HG03135 (cell line): ENCODE measurements around the gene FHIT.

Experiments
- ATAC-seq: cut with Tn5 transposase; IDR thresholded peaks from one replicate; pipeline ENCODE4 v1.9.1; 2021; ENCODE audit warnings: mild to moderate bottlenecking, moderate library complexity; ENCODE audit not compliant: unreplicated experiment

FHIT gene

DNA sequence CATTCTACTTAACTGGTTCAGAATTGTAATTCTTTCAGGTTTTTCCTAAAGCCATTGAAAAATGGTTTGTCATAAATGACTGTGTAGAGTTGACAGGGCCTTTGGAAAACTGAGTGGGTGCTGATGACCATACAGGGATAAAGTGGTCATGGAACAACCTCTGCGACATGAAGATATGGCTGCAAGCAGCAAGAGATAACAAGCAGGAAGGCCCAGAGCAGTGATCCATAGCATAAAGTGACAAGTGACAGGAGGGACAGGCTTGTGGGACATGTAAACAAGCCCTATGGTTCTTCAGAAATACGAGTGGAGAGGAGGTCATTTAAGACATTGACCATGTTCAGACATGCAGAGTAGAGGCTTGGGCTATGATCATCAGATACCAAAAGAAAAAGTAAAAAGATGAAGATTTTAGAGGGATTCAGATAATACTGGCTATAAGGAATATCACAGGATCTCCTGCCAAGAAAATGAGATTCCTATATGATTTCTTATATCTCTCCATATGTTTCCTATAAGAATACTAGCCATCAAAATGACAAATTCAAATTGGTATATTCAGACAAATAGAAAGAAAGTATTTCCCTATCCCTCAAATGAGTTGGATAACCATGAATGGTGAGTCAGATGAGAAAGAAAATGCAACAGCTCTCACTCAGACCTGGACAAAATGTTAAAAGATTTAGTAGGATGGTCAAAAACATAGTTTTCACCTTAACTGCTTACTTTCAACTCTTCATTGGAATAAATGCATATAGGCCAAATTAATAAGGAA, 1373.8 kb downstream of the FHIT start:
- no peak for ATAC-seq

DNA sequence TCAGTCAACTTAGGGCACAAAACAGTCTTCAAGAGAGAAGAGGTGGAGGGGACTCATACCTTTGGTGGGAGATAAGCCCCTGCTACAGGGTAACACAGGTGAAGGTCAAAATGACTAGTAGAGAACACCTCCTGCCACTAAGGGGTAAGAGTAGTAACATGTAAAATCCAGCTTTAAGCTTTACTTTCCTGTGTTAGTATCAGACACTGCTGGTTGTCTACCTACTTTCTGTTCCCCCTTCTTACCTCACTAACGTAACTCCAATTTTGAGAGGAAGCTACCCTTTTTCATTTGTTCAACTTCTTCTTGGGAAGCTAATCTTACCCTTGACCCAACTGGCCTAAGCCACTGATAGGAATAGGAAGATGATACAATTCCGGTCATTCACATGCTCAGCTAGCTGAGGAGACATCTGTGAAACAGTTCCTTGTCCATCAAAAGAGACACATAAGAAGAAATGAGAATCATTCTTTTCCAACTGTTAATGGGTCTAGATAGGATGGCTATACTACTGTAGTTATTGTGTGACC, 1374.7 kb downstream of the FHIT start:
- no peak for ATAC-seq

DNA sequence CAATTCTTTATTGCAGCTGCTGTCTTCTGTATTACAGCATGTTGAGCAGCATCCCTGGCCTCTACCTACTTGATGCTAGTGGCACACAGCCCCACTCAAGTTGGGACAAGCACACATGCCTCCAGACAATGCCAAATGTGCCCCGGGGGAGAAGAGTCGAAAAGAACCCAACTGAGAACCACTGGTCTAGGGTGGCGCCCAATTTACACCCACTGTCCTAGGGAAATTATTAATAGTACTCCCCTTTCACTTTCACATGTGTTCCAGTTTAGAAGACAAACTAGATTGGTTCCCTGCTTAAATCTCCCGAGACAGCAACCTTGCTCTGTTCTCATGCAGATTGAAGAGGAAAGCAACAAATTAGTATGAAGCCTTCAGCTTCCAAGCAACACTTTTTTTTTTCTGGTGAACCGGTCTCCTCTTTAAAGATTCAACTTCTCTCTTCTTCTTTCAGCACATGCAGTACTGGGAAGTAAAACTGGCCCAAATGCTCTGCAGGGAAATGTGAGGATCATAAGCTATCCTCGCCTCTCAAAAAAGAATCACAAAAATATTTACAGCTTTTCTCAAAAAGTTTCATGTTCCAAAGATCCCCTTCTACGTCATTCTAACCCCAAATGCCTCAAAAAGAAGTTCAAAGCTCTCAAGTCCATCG, 1377.5 kb downstream of the FHIT start:
- no peak for ATAC-seq

DNA sequence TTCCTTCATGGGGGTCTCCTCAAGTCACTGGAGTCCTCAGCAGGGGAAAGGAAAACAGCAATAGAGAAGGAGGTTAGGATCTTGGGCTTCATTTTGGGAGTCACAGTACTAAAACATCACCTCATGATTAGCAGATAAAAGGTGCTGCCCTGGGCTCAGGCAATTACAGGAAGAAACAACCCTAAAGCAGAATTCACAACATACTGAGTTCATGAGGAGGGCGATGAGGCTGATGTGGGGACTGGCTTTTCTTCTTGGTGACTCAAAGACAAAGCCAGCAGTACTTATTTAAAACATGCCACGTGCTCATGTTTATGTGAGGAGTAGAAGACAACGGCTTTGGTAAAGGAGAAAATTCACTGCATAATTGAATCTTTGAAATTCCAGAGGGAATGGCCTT, 1379.1 kb downstream of the FHIT start:
- ATAC-seq, result no peak

DNA sequence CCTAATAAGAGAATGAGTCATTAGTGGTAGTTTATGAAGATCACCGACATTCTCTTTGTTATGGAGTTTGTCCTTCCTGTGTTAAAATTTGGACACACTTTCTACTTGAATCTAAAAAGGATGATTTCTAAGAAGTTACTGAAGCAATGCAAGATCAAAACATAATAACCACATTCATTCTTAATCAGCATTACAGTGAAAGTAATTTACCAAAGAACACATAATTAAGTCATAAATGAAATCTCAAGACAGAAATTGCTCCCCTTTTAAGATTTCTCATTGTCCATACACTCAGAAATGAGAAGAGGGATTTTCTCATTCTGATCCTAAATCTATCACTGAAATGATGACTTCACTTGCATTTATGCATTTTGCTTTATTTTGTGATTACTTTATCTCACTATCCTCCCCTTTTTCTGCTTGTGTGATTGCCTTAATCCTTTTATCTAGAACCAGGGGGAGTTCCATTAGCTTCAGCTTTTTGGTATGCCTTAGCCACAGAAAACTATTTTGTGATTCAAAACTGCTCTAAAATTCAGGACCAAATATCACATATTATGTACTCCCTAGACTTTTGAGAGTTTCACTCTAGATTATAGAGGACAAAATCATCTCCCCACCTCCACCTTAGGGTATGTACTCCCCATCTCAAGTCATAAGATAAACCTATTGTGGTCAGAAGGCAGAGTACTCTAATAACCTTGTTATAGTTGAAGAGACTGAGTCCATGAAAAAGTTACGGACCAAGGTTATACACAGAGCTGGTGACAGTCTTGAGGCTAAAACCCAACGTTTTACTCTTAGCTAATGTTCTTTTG, 1383.9 kb downstream of the FHIT start:
- ATAC-seq, result no peak

DNA sequence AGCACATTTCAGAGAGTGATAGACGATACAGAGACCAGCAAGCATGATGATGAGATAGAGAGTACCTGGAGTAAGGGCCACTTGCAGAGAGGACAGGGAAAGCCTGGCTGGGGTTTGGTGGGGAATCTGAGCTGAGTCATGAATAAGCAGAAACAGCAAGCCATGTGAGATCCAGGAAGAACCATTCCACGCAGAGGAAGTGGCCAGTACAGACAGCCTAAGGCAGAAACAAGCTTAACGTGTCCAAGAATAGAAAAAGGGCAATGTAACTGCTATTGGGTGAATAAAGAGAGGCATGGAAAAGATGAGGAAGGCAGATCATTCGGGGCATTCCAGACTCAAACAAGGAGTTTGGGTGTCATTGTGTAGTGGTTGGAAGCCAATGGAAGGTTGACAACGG, 1385.2 kb downstream of the FHIT start:
- ATAC-seq, result no peak

DNA sequence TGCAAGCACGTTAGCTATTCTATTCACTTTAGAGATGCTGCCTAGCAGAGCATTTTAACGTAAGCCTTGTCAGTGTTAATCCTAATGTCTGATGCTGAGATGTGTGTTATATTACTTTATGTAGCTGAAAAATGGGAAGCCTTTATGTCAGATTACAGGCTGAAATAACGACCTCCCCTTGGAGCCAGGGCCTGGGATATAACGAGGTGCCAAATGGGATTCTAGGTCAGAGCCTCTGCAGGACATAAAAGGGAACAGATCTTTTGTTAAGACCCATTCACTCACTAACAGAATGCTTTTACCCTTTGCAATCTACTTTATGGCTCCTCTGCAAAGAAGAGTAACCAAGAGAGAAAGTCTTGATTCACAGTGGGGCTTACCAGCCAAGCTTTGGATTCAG, 1385.9 kb downstream of the FHIT start:
- ATAC-seq, result no peak

DNA sequence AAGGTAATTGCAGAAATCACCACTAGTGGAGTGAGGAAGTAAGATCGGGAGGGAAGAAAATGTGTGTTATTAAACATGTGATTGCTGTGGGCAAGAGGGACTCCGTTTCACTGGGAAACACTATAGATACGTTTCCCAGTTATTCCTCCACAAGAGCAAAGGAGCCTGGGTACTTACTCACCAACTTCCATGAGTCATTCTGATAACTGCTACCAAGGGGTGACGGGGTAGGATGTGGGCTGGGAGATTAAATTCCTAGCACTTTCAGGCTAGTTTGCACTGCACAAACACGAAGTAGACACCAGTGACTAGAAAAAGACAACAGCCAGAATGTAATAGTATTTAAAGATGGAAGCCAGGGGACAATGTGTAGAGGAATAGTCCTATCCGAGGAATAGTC, 1388.6 kb downstream of the FHIT start:
- no peak for ATAC-seq

DNA sequence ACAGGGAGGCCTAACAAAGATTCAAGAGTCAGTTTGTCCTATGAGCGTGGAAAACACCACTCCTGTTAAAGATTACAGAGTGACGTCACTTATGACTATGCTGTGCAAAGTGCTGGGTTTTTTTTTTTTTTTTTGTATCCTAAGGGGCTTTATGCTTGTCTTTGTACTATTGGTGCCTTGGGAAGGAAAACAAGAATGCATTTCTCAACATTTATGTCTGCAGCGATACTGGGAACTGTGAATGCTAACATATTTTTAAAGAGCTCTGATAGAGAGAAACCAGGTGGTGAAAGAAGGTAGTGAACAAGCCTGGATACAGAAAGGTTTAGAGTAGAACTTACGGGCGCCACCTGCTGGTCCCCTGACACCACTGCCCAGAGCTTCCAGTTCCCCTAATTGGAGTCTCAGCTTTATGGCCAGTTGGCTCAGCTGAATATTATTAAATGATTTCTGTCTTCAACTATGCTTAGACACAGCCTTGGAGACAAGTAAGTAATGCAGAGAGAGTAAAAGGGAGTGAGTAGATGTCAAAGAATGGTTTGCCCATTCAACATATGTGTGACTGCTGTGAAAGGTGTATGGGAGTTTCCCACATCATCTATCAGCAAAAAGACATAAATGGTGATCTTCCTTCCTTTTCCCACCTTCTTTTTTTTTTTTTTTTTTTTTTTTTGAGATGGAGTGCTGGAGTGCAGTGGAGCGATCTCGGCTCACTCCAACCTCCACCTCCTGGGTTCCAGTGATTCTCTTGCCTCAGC, 1393.5 kb downstream of the FHIT start:
- ATAC-seq, result peak; percentile 99

DNA sequence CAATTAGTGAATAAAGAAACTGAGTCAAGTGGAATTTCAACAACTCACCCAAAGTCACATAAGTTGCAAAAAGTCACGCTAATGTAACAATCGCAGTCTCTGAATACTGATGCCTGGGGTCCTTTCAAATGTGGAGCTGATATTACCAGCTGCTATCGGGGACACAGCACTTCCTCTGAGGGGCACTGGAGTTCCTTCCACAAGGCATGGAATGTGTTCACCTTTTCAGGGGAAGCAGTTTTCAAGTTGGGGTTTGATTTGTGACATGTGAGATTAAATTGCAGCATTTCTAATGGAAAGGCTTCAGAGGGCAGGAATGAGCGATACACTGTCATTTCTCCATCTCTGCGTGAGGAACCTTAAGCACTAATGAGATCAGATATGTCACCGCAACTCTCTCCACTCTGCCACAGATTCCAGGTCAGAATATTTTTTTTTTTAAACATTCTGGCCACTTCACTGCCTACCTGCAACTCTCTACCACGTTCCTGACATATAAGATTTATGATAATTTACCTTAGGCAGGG, 1394.3 kb downstream of the FHIT start:
- ATAC-seq, result no peak

DNA sequence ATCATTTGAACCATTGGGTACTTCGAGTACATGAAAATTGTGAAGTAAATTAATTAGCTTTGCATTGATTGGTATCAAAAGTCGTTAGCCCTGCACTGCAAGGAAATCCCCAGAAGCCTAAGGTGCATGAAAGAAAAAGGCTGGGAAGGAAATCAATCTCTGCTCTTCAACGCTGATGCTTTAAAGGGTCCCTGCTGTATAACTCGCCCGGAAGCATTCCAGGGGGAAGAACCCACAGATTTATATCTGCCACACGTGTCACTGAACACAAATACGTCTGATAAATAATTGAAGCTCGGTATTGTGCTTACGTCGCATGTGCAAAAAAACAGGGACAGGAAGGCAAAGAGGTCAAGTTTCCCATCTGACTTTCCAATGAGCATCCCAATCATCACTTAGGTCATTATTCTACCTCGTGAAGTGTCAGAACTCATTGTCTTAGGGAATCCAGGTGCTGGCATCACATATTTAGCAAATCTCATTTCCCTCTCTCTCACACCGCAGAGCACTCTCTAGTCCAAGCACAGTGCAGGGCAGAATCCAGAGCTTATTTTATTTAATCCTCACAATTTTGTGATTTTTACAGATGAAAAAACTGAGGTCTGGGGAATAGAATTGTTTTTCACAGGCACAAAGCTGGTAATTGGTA, 1397.1 kb downstream of the FHIT start:
- no peak for ATAC-seq

DNA sequence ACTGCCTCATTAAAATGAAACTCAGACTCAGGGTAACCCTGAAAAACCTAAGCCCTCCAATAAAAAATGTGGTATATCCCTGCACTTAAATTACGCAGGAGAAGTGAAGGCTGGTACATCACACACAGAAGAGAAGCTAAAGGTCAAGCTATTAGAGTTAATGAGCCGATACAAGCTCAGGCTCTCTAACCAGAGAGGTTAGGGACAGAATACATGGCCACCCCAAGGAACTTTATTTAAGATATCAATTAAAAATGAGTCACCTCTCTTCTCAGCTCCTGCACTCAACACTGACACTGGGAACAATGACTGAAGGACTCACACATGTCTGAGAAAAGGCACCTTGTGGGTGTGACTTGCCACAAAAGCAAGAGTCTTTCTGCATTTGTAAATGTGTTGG, 1400.8 kb downstream of the FHIT start:
- ATAC-seq, result no peak

DNA sequence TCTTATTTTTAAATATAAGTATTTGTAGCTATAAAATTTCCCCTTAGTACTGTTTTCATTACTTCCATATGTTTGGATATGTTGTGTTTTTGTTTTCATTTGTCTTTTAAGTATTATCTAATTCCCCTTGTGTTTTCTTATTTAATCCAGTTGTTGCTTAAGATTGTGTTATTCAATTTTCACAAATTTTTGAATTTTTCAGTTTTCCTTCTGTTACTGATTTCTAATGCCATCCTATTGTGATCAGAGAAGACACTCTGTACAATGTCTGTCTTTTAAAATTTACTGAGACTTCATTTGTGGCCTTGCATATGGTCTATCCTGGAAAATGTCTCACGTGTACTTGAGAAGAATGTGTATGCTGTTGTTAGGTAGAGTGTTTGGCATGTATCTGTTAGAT, 1405.9 kb downstream of the FHIT start:
- ATAC-seq, result no peak

DNA sequence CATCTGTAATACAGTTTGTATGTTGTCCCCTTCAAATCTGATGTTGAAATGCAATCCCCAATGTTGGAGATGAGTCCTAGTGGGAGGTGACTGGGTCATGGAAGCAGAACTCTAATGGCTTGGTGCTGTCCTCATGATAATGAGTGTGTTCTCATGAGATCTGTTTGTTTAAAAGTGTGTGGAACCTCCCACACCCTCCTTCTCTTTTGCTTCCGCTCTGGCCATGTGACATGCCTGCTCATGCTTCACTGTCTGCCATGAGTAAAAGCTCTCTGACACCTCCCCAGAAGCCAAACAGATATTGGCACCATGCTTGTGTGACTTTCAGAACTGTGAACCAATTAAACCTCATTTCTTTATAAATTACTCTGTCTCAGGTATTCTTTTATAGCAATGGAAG, 1407.4 kb downstream of the FHIT start:
- ATAC-seq, result no peak

DNA sequence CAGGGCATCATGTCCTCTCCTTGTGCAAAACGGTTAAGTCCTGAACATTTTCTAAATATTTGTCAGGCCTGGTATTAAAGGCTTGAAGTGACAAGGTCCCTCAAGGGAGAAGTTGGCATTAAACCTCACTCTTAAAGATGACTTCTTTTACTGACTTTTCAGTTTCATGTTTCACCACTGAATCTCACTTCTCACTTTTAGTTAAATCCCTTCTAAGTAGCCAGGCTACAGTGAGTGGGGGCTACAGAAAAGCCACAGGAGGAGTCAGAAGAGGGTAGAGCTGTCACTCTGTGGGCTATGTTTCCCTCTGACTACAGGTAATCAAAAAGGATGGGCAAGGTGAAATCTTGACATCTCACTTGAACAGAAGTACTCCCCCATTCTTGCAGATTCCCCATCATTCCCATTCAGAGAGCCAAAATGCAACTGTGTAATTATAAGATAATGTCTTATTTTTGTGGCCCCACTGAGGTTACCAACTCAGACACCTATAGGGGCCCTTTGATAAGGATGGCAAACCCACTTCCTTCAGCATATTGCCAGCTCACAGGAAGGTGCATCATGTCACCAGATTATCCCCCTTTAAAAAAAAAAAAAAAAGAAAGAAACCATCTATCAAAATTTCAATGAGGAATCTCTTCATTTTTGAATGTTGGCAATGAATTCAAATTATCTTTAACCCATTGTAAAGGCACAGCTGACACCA, 1411.3 kb downstream of the FHIT start:
- ATAC-seq, result peak; percentile 95

DNA sequence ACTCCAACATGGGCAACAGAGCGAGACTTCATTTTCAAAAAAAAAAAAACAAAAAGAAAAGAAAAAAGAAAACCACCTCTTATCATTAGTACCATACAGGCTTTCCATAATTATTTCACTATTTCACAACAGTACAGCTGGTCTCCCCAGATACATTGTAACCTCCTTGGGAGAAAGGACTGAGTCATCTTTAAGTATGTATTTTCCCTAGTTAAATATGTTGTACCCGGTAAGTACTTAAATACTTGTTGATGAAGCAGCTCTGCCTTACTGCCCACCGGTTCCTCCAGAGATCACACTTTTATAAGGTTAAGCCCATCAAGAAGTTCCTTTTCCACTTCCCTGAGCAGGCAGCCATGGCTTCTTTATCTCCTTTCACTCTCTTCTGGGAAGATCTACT, 1412.0 kb downstream of the FHIT start:
- no peak for ATAC-seq

DNA sequence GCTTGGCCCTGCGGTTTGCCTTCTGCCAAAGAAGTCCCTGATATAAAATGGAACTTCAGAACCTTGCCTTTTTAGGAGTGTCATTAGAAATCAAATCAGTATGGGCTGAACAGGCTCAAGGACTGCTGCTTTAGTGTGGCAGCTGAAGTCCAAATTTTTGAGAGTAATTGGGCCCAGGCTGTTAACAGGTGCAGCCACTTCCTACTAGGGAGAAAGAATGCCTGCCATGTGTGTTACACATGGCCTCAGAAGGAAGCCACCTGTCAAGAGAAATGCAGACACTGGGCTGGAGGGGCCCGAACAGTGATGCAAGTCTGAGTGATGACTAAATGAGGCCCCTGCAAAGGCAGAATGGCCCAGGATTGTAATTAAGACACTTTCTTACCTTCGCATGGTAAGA, 1414.7 kb downstream of the FHIT start:
- ATAC-seq, result no peak

DNA sequence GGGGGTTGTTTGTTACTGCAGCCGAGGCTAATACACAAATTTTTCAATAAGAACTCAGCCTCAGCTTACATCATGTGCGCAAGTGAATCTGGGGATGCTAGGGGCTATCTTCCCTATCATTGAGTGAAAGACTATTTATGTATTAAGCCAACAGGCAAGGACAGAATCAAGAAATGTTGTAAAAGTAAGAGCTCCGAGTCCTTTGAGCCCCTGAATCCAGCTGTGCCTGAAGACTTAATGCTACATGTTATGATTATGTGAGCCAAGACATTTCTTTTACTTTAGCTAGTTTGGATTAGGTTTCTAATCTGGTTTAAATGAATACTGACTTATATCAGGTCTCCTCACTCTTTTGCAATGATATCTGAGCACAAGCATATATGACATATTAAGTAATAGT, 1418.5 kb downstream of the FHIT start:
- ATAC-seq, result no peak

DNA sequence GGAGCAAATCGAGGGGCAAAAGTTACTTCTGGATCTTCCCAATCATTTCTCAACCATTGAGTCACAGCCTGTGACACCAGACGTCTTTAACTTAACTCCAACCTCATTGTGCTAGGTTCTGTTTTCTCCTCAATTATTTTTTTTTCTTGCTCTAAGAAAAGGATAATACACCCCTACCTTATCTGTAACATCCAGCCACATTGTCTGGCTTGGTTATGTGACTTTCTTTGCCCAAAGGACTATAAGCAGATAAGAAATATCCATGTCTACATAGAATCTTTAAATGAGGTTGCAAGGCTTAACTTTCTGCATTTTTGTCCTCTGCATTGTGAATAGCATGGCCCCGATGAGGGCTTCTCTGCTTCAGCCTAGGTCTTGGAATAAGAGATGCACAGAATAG, 1419.0 kb downstream of the FHIT start:
- no peak for ATAC-seq

DNA sequence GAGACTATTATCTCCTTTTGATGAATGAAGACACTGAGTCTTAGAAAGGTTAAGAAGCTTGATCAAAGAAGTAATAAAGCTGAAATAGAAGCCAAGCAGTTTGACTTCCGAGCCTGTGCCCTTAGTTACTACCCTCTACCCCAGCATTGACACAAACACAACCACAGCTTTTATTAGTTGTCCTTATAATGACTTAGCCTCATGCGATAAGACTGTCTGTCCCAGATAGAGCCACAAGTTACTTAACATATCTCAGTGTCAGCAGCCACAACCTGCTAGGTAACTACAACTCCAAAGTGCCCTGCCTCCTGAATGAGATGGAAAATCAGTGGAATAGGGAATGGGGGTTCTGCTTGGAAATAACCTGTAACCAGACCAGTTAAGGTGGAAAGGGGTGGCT, 1419.9 kb downstream of the FHIT start:
- no peak for ATAC-seq
